Forelimb muscle (tissue), 1 donor: Measurements from ENCODE around the gene DIDO1. TPM values are rescaled to one million over a fixed set of nuclear protein-coding genes. Genes with fewer than 3 reads are reported as not detected.
"Not testable (repeated sequence)": the region's sequence is repeated elsewhere in the genome, so short reads cannot be mapped to it uniquely, and the experiment has no call there.

Source experiments
- DNase-seq: peaks from one replicate; pipeline ENCODE4 v3.0.0-alpha.2; 2013; ENCODE audit warnings: low read depth
- polyA plus RNA-seq: library from polyadenylated mRNA; unstranded; fragments of 120-200 nt; gene quantifications from one replicate; pipeline ENCODE4 v1.2.1, GENCODE V29; 2013; ENCODE audit not compliant: insufficient read length

Gene DIDO1
- polyA plus RNA-seq, 1 donor = 33.3 TPM

DNA sequence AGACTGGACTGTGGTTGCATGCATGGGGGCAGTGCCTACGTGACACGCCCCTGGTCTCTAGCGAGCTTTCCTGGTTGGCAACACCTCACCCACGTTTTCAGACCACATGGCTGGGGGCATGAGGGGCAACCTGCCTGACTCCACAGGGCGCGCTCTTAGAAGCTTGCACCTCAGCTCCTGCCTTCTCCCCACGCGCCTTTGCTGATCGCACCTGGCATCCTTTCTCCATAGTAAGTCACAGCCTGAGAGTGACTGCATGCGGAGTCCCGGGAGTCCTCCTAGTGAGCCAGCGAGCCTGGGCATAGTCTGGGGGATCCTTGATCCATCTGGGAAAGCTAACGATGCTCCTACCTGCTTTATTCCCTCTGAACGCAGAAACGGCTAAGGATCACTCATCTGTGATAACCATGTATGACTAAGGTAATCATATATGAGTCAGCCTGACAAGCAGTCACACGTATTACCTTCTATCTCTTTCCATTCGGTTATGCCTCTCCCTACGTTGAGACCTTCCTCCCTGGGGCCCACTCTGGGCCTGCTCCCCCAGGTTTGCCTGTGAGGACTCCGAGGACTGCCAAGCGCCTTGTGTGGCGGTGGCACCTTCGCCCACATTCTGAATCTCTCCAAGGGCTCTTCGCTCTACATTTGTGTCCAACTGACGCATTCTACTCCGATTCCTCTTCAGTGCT lies 69.2 kb downstream of the DIDO1 start:
- DNase-seq = no peak

DNA sequence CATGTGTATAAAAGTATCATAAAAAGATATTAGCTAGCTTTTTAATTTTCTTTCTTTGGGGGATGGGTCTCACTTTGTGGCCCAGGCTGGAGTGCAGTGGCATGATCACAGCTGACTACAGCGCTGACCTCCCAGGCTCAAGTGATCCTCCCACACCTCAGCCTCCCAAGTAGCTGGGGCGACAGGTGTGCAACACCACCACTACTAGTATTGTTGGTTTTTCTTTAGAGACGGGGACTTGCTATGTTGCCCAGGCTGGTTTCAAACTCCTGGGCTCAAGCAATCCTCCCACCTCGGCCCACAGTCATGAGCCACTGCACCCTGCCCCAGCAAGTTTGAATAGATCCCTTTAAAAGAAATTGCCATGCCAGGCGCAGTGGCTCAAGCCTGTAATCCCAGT lies 71.2 kb downstream of the DIDO1 start:
- no peak for DNase-seq

DNA sequence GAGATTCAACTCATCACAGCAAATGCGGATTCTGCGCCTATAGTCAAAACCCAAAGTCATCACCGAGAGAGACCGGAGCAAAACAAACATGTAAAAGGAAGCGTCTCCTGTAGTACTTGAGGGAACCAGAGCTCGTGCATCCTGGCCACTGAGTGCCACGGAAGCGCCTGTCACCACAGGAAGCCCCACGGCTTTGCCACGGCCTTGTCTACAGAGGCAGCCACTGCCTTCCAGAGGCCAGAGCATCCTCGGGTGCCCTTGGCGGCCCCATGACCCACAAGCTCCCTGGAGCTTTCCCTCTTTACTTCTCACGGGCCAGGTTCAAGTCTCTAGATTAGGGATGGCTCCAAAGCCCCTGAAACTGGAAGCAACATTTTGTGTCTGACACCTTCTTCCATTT lies 72.2 kb downstream of the DIDO1 start:
- no peak for DNase-seq

DNA sequence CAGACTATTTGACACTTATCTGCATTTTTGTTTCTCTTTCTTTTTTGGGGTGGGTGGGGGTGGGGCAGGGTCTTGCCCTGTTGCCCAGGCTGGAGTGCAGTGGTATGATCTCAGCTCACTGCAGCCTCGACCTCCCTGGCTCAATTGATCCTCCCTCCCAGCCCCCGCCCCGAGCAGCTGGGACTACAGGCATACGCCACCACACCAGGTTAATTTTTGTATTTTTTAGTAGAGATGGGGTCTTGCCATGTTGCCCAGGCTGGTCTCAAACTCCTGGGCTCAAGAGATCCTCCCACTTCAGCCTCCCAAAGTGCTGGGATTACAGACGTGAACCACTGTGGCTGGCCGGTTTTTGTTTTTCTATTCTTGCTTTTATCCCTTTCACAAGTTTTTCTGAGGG lies 73.0 kb downstream of the DIDO1 start:
- not testable (repeated sequence) for DNase-seq

DNA sequence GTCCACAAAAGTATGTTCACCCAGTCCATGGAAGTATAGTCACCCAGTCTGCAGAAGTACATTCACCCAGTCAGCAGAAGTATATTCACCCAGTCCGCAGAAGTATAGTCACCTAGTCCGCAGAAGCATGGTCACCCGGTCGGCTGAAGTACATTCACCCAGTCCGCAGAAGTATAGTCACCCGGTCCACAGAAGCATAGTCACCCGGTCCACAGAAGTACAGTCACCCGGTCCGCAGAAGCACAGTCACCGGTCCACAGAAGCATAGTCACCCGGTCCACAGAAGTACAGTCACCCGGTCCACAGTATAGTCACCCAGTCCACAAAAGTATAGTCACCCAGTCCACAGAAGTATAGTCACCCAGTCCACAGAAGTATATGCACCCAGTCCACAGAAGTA lies 73.5 kb downstream of the DIDO1 start:
- no peak for DNase-seq

DNA sequence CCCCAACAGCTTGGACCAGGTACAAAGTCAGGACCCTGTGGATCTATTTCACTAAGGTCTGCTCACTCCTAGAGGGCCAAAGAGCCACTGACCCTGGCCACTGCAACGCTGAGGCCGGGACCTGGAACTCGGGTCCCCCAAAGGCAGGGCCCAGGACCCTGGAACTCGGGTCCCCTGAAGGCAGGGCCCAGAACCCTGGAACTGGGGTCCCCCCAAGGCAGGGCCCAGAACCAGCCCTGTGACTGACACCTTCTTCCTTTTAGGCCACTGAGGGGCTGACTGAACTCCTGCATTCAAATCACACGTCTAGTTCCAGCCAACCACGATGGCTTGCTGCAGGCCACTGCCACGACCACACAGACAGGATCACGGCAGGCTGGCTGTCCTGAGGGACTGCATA lies 74.1 kb downstream of the DIDO1 start:
- DNase-seq = no peak

DNA sequence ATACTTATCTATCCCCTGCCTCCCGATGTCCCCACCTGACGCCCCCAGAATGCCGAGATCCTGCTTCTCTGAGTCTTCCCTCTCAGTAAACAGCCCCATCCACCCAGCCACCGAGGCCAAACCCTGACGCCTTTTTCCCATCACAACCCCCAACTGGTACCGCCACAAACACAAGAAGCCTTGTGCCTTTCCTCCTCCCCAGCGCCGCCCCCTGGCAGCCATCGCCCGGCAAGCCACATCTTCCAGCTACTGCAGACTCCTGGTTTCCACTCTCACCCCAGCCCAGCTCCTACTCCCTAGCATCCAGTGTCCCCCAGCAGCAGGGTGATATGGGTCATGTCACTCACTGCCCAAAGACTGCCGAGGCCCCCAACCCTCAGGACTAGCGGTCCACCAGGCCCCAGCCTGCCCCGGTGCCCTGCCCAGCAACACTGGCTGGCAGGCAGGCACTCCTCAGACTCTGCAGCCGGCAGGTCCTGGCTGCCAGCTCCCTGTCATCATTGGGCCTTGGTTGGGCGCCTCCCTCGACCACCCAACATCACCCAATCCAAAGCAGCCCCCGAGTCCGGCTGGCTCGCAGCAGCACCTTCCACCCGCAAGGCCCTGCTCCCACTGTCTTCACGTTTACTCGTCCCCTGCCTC lies 75.9 kb downstream of the DIDO1 start:
- no peak for DNase-seq

DNA sequence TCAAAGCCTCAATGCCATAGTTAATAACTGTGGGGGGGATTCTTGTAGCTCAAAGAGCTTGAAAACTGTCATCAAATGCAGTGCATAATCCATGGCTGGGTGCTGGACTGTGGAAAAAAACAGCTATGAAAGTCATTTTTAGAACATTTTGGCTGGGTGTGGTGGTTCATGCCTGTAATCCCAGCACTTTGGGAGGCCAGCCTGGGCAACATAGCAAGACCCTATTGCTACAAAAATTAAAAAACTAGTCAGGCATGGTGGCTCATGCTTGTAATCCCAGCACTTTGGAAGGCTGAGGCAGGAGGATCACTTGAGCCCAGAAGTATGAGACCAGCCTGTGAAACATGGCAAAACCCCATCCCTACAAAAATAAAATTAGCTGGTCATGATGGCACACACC lies 76.9 kb downstream of the DIDO1 start:
- DNase-seq = no peak

DNA sequence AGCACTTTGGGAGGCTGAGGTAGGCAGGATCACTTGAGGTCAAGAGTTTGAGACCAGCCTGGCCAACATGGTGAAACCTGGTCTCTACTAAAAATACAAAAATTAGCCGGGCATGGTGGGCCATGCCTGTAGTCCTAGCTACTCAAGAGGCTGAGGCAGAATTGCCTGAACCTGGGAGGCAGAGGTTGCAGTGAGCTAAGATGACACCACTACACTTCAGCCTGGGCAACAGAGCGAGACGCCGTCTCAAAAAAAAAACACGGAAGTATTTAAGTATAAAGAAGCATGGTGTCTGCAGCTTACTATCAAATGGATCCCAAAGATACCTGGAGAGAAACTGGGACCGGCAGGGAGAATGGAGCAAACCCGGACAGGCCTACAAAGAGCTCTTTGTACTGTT lies 77.4 kb downstream of the DIDO1 start:
- DNase-seq = not testable (repeated sequence)

DNA sequence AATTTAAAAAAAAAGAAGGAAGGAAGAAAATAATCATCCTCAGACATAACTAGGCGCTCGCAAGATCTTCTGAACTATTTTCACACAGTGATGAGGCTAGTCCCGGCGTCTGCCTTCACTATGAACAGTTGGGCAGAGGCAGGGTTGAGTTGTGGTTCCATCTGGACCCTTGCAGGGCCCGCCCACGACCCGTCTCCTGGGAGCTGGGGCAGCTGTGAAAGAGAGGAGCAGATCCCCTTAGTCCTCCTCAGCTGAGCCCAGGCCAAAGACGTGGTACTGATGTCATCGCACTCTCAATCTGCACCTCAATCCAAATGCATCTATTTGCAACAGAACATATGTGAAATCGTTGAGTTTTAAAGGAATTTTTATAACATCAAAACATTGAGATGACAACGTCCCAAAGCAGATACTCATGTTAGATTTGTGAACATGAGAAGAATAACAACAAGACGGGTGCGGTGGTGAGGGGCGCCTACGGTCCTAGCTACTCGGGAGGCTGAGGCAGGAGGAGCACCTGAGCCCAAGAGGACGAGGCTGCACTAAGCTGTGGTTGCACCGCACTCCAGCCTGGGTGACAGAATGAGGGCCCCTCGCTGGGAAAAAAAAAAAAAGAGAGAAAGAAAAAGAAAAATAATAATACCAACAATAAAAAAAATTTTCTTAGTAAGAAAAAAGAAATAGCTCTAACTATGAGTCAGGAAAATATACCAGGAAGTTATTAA lies 80.0 kb downstream of the DIDO1 start:
- DNase-seq = no peak

DNA sequence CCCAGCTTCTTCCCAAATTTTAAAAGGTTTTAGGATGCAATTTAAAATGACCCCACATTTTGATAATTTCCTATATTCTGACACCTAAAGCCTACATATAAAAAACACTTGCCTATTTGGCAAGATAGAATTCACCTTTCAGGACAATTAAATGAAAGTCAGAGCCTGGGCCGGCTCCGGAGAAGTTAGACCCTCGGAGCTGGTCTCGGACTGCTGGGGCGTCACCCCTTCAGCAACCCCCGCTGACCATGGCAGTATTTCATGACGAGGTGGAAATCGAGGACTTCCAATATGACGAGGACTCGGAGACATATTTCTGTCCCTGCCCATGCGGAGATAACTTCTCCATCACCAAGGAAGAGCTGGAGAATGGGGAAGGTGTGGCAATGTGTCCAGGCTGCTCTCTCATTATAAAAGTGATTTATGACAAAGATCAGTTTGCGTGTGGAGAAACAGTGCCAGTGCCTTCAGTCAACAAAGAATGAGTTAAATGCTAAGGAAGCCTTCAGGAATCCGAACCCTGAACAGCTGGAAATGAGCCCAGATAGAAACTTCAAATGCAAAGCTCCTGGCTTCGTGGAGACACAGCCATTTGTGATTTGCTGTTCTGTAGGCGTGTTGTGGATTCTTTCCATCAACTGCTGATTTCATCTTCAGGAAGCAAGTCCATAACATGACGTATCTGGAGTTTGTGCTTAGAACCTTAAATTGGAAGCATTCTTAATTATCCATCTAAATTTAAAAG lies 80.7 kb downstream of the DIDO1 start:
- no peak for DNase-seq

DNA sequence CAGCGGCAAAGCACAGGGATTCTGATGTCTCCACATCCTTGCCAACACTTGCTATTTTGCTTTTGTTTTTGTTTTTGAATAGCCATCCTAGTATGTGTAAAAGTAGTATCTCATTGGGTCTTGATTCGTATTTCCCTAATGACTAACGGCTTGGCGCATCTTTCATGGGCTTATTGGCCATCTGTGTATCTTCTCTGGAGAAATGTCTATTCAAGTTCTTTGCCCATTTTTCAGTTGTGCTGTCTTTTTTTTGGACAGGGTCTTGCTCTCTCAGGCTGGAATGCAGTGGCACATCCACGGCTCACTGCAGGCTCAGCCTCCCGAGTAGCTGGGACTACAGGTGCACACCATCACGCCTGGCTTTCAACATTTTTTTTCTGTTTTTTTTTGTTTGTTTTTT lies 82.1 kb downstream of the DIDO1 start:
- DNase-seq = no peak

DNA sequence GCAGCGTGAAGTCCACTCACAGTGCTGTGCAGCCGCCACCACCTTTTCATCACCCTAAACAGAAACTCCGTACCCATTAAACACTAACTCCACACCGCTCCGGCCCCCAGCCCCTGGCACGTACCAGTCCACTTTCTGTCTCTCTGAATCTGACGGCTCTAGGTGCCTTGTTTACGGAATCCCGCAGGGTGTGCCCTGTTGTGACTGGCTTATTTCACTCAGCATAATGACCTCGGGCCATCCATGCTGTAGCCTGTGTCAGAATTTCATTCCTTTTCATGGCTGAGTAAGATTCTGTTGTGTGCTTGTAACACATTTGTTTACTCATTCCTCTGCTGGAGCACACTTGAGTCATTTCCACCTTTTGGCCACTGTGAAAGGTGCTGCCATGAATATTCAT lies 82.6 kb downstream of the DIDO1 start:
- no peak for DNase-seq

DNA sequence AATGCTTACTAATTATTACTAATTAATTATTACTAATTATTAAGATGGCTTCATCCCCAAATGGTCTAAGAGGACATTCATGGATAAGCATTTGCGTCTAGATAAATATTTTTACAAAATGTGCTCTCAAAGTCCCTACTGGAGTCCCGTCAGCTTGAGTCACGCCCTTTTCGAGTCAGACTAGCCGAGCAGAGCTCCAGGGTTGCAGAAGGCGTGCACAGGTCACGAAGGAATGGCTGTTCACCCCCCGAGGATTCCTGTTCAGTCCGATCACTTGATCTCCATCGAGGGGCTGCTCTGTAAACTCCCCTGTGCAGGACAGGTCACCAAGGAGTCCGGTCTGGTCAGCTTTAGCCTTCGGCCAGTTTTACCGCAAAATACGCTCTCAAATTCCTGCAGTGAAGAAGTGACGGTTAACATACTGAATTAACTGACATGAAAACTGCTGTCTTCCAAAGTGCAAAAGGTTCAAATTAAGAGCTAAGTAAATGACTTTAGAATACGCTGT lies 84.5 kb downstream of the DIDO1 start:
- no peak for DNase-seq

DNA sequence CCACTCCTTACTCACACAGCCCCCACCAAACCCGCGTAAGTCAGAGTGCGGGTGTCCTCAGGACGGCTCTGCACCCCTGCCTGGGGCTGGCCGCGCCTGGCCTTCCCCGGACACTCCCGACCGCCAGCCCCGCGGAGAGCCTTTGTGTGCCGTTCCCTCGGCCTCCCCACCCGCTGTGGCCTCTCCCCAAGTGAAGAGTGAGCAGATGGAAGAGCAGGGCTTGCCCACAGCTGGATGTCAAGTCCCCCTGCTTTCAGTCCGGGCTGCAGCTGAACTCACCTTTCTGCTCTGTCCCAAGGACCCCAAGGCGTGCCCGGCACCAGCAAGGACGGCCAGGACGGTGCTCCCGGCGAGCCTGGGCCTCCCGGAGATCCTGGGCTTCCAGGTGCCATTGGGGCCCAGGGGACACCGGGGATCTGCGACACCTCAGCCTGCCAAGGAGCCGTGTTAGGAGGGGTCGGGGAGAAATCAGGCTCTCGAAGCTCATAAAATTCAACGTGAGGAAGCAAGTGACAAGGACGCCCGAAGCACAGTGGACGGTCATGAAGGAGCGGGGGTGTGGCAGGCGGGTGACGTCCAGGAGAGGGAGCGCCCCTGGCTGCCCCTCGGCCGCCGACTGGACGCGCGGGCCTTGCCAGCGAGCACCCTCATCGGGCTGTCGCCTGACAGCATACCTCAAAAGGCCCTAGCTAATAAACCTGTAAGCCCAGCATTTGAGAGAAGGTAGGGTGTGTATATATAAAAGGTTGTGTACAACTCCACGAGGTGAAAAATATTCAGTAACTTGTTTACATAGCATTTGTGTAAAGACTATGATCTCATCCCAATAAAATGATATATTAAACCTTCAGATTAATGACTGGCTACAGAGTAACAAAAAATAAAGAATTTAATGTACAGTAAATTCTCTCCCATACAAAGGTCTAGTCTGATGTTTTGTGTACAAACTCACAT lies 85.8 kb downstream of the DIDO1 start:
- no peak for DNase-seq

DNA sequence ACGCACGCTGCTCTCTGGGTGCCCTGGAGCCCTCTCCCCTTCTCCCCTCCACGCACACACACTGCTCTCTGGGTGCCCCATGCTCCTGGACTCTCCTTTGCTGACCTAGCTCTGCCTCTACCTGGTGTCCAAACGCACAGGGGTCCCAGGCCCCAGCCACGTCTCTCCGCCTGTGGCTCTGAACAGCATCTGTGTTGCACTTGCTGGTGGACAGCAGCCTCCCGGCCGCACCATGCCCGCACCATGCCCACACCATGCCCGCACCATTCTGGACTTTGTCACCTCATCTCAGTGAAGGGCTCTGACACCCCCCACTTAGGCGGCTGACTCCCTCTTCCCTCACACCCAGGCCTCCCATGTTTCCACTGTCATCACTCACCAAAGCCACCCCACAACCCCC lies 86.5 kb downstream of the DIDO1 start:
- DNase-seq = no peak

DNA sequence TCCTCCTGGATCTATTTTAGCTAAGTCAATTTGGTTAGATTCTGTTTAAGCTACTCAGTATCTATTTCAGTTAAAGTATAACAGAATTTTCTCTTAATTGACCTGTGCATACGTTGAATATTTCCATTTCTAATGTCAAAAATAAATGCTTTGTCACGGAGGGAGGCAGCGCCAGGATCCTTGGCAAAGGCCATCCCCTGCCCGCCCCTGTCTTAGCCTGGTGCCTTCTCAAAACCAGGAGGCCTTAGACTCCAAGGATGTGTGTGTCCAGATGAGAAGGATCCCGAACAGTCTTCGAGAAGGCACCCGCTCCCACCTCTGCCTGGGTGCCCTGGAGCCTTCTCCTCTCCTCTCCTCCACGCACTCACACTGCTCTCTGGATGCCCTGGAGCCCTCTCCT lies 87.0 kb downstream of the DIDO1 start:
- no peak for DNase-seq

DNA sequence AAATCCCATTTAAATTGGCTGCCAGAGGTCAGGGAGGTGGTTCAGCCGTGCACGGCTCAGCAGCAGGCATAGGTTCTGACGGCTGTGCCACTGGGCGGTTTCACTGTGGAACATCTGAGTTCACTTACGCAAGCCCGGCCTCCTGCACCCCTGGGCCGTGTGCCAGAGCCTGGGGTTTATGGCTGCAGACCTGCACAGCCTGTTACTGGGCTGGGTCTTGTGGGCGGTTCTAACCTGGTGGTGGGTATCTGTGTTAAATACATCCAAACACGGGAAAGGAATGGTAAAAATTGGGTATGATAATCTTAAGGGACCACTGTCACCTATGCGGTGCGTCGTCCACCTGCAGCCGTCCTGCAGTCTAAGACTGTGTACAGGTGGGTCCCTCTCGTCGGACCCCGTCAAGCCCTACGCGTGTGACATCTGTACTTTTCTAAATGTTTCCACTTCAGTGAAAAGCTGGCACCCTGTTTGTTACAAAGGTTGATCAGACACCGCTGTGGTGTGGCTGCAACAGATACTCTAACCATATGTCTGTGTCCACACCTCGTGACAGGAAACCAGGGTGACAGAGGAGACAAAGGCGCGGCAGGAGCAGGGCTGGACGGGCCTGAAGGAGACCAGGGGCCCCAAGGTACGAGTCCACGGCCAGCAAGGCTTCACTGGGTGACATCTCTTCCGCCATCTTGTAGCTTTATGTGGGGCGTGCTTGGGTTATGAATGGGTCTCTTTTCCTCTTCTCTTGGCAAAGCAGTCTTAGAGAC lies 88.0 kb downstream of the DIDO1 start:
- no peak for DNase-seq

DNA sequence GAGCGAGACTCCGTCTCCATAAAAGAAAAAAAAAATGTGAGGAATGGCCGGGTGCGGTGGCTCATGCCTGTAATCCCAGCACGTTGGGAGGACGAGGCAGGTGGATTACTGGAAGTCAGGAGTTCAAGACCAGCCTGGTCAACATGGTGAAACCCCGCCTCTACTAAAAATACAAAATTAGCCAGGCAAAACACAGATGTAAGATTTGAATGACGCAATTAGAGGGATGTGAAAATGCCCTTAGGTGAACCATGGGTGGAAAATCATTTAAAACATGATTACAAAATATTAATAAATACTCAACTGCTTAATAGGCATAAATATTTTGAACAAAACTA lies 88.5 kb downstream of the DIDO1 start:
- no peak for DNase-seq

DNA sequence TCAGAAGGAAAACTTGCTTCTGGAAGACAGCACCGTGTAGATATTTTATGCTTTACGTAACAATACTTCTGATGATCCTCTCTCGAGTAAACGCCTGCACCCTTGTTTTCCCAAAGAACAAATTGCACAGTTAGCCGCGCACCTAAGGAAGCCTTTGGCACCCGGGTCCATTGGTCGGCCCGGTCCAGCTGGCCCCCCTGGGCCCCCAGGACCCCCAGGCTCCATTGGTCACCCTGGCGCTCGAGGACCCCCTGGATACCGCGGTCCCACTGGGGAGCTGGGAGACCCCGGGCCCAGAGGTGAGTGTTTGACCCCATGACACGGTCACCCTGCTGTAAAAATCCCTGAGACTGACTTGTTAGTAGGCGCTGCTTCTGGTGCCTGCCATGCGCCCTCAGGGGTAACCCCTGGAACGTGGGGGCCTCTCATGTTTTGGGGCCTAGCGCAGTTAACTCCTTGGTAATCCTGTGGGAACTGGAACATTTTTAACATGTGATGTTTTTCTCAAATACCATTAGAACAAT lies 89.3 kb downstream of the DIDO1 start:
- no peak for DNase-seq
